ENCODE measurements around the gene DACT2. TPM values are rescaled to one million over a fixed set of nuclear protein-coding genes. Genes with fewer than 3 reads are reported as not detected.

Gene DACT2
- total RNA-seq, 4 donors from 2014 or later: 6.0 to 19.9 (median 10.0) TPM

GRCh38 chr6:168355716-168356522 lies 36.3 kb upstream of the DACT2 start:
- peaks cover 4% of the 10 kb centered on the region for H3K4me1 ChIP-seq
- 37% methylated on average over 20 of the region's 28 CpGs for WGBS
- no peak overlapping the region for H3K4me3 ChIP-seq
- no peak overlapping the region for H3K27ac ChIP-seq
- H3K27me3 ChIP-seq: peaks cover 14% of the 10 kb centered on the region
- peak in 1 of 2 donors; percentile 80 for DNase-seq (ENCODE audit: low spot score in 2 of 2)
- H3K9me3 ChIP-seq: no peaks in the 10 kb centered on the region
- H3K36me3 ChIP-seq: no peaks in the 10 kb centered on the region
- no peak for TF ChIP-seq EP300 (IDR thresholded peaks at IDR 0.05)
- peak; percentile 40 to 61 for TF ChIP-seq CTCF (IDR thresholded peaks at IDR 0.05)

DNA sequence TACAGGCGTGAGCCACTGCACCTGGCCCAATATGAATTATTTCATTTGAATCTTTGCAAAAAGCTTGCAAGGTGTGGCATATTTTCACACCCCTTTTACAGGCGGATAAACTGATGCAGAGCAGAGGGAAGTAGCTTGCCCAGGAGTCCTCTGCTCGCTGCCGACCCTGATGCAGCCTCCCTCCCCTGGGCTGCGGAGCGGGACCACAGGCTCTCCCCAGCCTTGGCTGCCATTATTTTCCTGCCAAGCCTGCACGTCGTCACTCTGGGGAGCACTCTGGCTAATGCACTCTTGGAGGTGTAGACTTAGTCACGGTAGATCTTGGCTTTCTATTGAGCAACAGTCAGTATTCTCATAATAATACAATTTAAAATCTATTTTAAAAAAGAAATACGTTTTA lies 34.8 kb upstream of the DACT2 start:
- no peak for DNase-seq (ENCODE audit: low spot score in 2 of 2)
- Histone ChIP-seq H3K36me3 (no peaks in the 10 kb centered on the region), H3K4me3 (no peak overlapping the region), H3K4me1 (peaks cover 4% of the 10 kb centered on the region), H3K27me3 (peaks cover 14% of the 10 kb centered on the region), H3K27ac (no peak overlapping the region), H3K9me3 (no peaks in the 10 kb centered on the region)
- TF ChIP-seq CTCF (IDR thresholded peaks at IDR 0.05): no peak
- no peak for TF ChIP-seq EP300 (IDR thresholded peaks at IDR 0.05)
- no peak for TF ChIP-seq POLR2A (IDR thresholded peaks at IDR 0.05)
- no peak for TF ChIP-seq POLR2AphosphoS5 (IDR thresholded peaks at IDR 0.05)
- 83% methylated on average over 10 of the region's 10 CpGs for WGBS

DNA sequence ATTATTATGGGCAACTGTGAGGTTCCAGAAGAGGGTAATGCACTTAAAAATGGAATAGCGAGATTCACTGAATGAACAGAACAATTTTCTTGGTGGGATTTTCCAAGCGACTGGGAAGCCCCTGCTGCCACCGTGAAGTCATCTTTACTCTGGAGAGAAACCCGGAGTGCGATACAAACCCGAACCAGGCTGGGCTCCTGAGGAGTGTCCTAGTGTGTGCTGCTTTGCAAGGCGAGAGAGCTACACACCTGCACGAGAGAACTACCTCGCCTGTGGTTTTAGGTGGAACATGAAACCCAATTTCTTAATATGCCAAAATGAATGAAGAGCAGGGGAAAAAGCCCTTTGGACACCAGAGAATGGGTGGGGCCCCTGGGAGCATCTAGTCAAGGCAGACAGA lies 33.5 kb upstream of the DACT2 start:
- H3K4me3 ChIP-seq: no peak overlapping the region
- peaks cover 4% of the 10 kb centered on the region for H3K4me1 ChIP-seq
- DNase-seq (ENCODE audit: low spot score in 2 of 2): no peak
- H3K27ac ChIP-seq: no peak overlapping the region
- H3K9me3 ChIP-seq: no peaks in the 10 kb centered on the region
- TF ChIP-seq CTCF (IDR thresholded peaks at IDR 0.05) (no peak), EP300 (IDR thresholded peaks at IDR 0.05) (no peak), POLR2AphosphoS5 (IDR thresholded peaks at IDR 0.05) (no peak), POLR2A (IDR thresholded peaks at IDR 0.05) (no peak)
- peaks cover 14% of the 10 kb centered on the region for H3K27me3 ChIP-seq
- 83% methylated on average over 9 of the region's 9 CpGs for WGBS
- no peaks in the 10 kb centered on the region for H3K36me3 ChIP-seq

GRCh38 chr6:168352096-168352495 lies 32.5 kb upstream of the DACT2 start:
- H3K4me1 ChIP-seq: peaks cover 4% of the 10 kb centered on the region
- H3K4me3 ChIP-seq: no peak overlapping the region
- TF ChIP-seq CTCF (IDR thresholded peaks at IDR 0.05) (no peak), EP300 (IDR thresholded peaks at IDR 0.05) (no peak)
- no peak for DNase-seq (ENCODE audit: low spot score in 2 of 2)
- peaks cover 14% of the 10 kb centered on the region for H3K27me3 ChIP-seq
- WGBS: 31% methylated on average over 5 of the region's 5 CpGs
- no peaks in the 10 kb centered on the region for H3K36me3 ChIP-seq
- H3K9me3 ChIP-seq: no peaks in the 10 kb centered on the region
- no peak overlapping the region for H3K27ac ChIP-seq

GRCh38 chr6:168349718-168350210 lies 30.2 kb upstream of the DACT2 start:
- whole genome bisulfite sequencing: 80% methylated on average over 4 of the region's 4 CpGs

More at GRCh38 chr6:168349718-168350210, 30.2 kb upstream of the DACT2 start:
- Histone ChIP-seq H3K4me3 (no peak overlapping the region), H3K27ac (no peak overlapping the region), H3K27me3 (peaks cover 27% of the 10 kb centered on the region), H3K9me3 (no peaks in the 10 kb centered on the region), H3K4me1 (no peaks in the 10 kb centered on the region), H3K36me3 (no peaks in the 10 kb centered on the region)
- TF ChIP-seq POLR2A (IDR thresholded peaks at IDR 0.05) (no peak), CTCF (IDR thresholded peaks at IDR 0.05) (no peak), POLR2AphosphoS5 (IDR thresholded peaks at IDR 0.05) (no peak), EP300 (IDR thresholded peaks at IDR 0.05) (no peak)
- DNase-seq (ENCODE audit: low spot score in 2 of 2): no peak

Measured in suprapubic skin (tissue), 4 donors.